CD4-positive, alpha-beta T cell (primary cell): ENCODE data around the gene CHCHD1. TPM values are rescaled to one million over a fixed set of nuclear protein-coding genes. Genes with fewer than 3 reads are reported as not detected.

ENCODE experiments used
- ATAC-seq: fragments of 200-7000 bp; cut with Tn5 transposase; one replicate; pipeline ENCODE4 v1.10.0; 2022; ENCODE audit warnings: mild to moderate bottlenecking; ENCODE audit not compliant: poor library complexity
- CTCF ChIA-PET: fragments of 350-600 bp; sonication (Branson Sonifier 250); formaldehyde crosslinking; loops from one replicate; lab custom pipeline; 2021; ENCODE audit warnings: antibody characterized with exemption, inconsistent platforms; lab: Charles Lee
- POLR2A ChIA-PET: fragments of 350-600 bp; sonication (Branson Sonifier 250); formaldehyde crosslinking; loops from one replicate; lab custom pipeline; 2021; ENCODE audit warnings: antibody characterized with exemption, inconsistent platforms; lab: Charles Lee
- DNase-seq, 14 experiments: peaks; one replicate each; pipeline ENCODE4 v3.0.0-alpha.2; 2013 to 2020; ENCODE audit warnings: mixed read lengths in 2 of 14
- H3K27ac ChIP-seq, 2 donors: one replicate each; pipeline versions ENCODE4 v1.5.1 to v1.7.0; 2013; ENCODE audit warnings: low read length in 2 of 2, low read depth in 1 of 2, mild to moderate bottlenecking in 1 of 2
- H3K27me3 ChIP-seq, 2 experiments: 1 replicate in 1 of 2; 2 replicates in 1 of 2; pipeline versions ENCODE4 v1.6.1 to v1.7.0; 2013; ENCODE audit warnings: low read length in 2 of 2, control low read depth in 1 of 2, mild to moderate bottlenecking in 1 of 2, moderate library complexity in 1 of 2; ENCODE audit not compliant: insufficient read depth in 2 of 2, control insufficient read depth in 1 of 2
- H3K36me3 ChIP-seq: one replicate; pipeline ENCODE4 v1.6.1; 2013; ENCODE audit warnings: low read length, control low read depth; ENCODE audit not compliant: insufficient read depth
- H3K4me1 ChIP-seq: one replicate; pipeline ENCODE4 v1.6.1; 2013; ENCODE audit warnings: low read length, control low read depth; ENCODE audit not compliant: insufficient read depth
- H3K4me3 ChIP-seq: one replicate; pipeline ENCODE4 v1.5.1; 2013; ENCODE audit warnings: mild to moderate bottlenecking, low read length, moderate library complexity
- H3K9me3 ChIP-seq, 2 experiments: 1 replicate in 1 of 2; 2 replicates in 1 of 2; pipeline versions ENCODE4 v1.6.1 to v1.7.0; 2013; ENCODE audit warnings: low read length in 2 of 2, mild to moderate bottlenecking in 2 of 2, control low read depth in 1 of 2, moderate library complexity in 1 of 2; ENCODE audit not compliant: control insufficient read depth in 1 of 2, insufficient read depth in 1 of 2
- H3K27ac Mint-ChIP-seq: one replicate; pipeline ENCODE4 v1.8.0; 2020; ENCODE audit warnings: mixed read lengths
- H3K27me3 Mint-ChIP-seq: one replicate; pipeline ENCODE4 v1.8.0; 2021; ENCODE audit warnings: mixed read lengths
- H3K36me3 Mint-ChIP-seq: one replicate; pipeline ENCODE4 v1.8.0; 2021; ENCODE audit warnings: low read depth, mixed read lengths
- H3K4me1 Mint-ChIP-seq: one replicate; pipeline ENCODE4 v1.8.0; 2021; ENCODE audit warnings: low read depth, mixed read lengths
- H3K4me3 Mint-ChIP-seq: one replicate; pipeline ENCODE4 v1.8.0; 2020; ENCODE audit warnings: mild to moderate bottlenecking, mixed read lengths
- H3K9me3 Mint-ChIP-seq: one replicate; pipeline ENCODE4 v1.8.0; 2020; ENCODE audit warnings: mixed read lengths
- intact Hi-C, 2 experiments: fragments of 100-400 bp; cut with DNase I in 1 of 2; cut with micrococcal nuclease in 1 of 2; formaldehyde crosslinking; loops; one replicate each; pipeline versions ENCODE4 v1.15.1 to v1.9.0; 2023 to 2025; cut with DNase I, micrococcal nuclease
- total RNA-seq, 174 experiments: library from RNA in 2 of 174; stranded (reverse) in 2 of 174; gene quantifications; one replicate each; pipeline ENCODE4 v1.2.3 and lab custom pipeline; 2021 to 2026
- TF ChIP-seq, protein P1 (sequence below): fragments of 200-600 bp; IDR thresholded peaks from one replicate; pipeline ENCODE4 v1.8.0; 2022; ENCODE audit warnings: antibody characterized with exemption, mild to moderate bottlenecking

CHCHD1 gene
- total RNA-seq, 2 experiments from 2014 or later = 6.3 to 6.8 TPM

DNA sequence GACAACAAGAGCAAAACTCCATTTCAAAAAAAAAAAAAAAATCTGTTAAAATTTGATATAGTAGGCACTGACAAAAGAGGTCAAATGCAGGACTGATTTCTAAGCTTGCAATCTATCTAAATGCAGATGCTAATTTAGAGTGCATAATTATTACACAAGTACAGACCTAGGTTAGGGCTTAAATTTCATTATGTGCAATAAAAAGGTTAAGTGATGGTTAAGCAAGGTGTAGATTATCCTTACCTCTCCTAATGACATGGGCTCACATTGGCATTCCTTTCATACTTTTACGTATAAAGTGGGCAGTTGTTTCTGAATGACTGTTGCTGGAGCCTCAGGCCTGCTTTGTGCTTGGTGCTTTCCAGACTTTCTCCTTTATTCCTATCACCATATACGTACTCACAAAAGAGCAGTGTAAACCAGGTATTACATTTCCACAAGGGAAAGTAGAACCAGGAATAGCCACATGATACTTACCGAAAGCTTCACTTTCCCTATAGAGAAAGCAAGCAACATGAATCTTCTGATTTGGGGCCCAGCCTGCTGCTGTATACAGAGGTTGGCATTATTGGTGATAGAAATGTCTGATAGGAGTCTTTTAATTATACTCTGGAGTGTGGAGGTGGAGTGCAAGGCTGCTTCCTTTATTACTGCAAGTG is 2.2 kb upstream of the CHCHD1 start:
- Histone ChIP-seq H3K36me3 (peaks cover 48% of the 10 kb centered on the region), H3K4me1 (peaks cover 33% of the 10 kb centered on the region), H3K27ac (no peak overlapping the region), H3K27me3 (no peaks in the 10 kb centered on the region), H3K9me3 (no peaks in the 10 kb centered on the region), H3K4me3 (no peak overlapping the region)
- POLR2A ChIA-PET = interaction anchor here (1.9 to 10.2 kb wide), 3 partner anchors 9 to 49 kb away, joined by 6 to 244 read pairs (median 6); a partner anchor contains a TSS
- no peaks in the 10 kb centered on the region for H3K9me3 Mint-ChIP-seq
- DNase-seq = no peak
- peak overlapping the region; percentile 68 for H3K4me3 Mint-ChIP-seq
- peak overlapping the region; percentile 94 for H3K27ac Mint-ChIP-seq
- no peak for ATAC-seq
- intact Hi-C loops = loop anchor here in 1 of 2 experiments (5.0 to 10.0 kb wide), 4 partner anchors 285 to 1562 kb away; partner anchors contain the start of genes ADK, ANAPC16, AP3M1 and ASCC1
- peaks cover 61% of the 10 kb centered on the region for H3K4me1 Mint-ChIP-seq
- TF ChIP-seq, protein P1, sequence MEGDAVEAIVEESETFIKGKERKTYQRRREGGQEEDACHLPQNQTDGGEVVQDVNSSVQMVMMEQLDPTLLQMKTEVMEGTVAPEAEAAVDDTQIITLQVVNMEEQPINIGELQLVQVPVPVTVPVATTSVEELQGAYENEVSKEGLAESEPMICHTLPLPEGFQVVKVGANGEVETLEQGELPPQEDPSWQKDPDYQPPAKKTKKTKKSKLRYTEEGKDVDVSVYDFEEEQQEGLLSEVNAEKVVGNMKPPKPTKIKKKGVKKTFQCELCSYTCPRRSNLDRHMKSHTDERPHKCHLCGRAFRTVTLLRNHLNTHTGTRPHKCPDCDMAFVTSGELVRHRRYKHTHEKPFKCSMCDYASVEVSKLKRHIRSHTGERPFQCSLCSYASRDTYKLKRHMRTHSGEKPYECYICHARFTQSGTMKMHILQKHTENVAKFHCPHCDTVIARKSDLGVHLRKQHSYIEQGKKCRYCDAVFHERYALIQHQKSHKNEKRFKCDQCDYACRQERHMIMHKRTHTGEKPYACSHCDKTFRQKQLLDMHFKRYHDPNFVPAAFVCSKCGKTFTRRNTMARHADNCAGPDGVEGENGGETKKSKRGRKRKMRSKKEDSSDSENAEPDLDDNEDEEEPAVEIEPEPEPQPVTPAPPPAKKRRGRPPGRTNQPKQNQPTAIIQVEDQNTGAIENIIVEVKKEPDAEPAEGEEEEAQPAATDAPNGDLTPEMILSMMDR = no peak
- no peaks in the 10 kb centered on the region for H3K27me3 Mint-ChIP-seq
- peaks cover 41% of the 10 kb centered on the region for H3K36me3 Mint-ChIP-seq
- CTCF ChIA-PET = interaction anchor here (2.5 kb wide), 1 partner anchor 11 kb away, joined by 11 read pairs; no protein-coding TSS in a partner anchor

- no peaks in the 10 kb centered on the region for H3K9me3 Mint-ChIP-seq
These were observed 1.5 kb upstream of the CHCHD1 start for GRCh38 chr10:73780301-73780700.

GRCh38 chr10:73780966-73781365 is 882 bp upstream of the CHCHD1 start:
- Mint-ChIP-seq H3K27me3 (no peaks in the 10 kb centered on the region), H3K4me1 (peaks cover 59% of the 10 kb centered on the region), H3K9me3 (no peaks in the 10 kb centered on the region), H3K4me3 (peak overlapping the region; percentile 100), H3K36me3 (peaks cover 37% of the 10 kb centered on the region), H3K27ac (peak overlapping the region; percentile 94)
- H3K4me3 ChIP-seq = peak overlapping the region; percentile 88
- TF ChIP-seq, protein P1 = no peak
- H3K4me1 ChIP-seq = peaks cover 29% of the 10 kb centered on the region
- POLR2A ChIA-PET = interaction anchor here (1.0 to 10.2 kb wide), 7 partner anchors 11 to 369 kb away, joined by 3 to 244 read pairs (median 6); partner anchors contain the start of genes AP3M1, CAMK2G and NDST2
- CTCF ChIA-PET = interaction anchor here (0.5 to 1.7 kb wide), 4 partner anchors 8 to 137 kb away, joined by 3 to 10 read pairs (median 6); a partner anchor contains a TSS
- ATAC-seq (no peak), DNase-seq (no peak)
- no peaks in the 10 kb centered on the region for H3K27me3 ChIP-seq
- peak overlapping the region in 1 of 2 donors; percentile 82 for H3K27ac ChIP-seq
- no peaks in the 10 kb centered on the region for H3K9me3 ChIP-seq
- peaks cover 36% of the 10 kb centered on the region for H3K36me3 ChIP-seq
- intact Hi-C loops = loop anchor here in 1 of 2 experiments (5.0 to 10.0 kb wide), 3 partner anchors 286 to 1564 kb away; partner anchors contain the start of genes ADK, ANAPC16, AP3M1 and ASCC1

More at GRCh38 chr10:73780301-73780700, 1.5 kb upstream of the CHCHD1 start:
- no peak for ATAC-seq
- Histone ChIP-seq H3K27me3 (no peaks in the 10 kb centered on the region), H3K4me3 (no peak overlapping the region), H3K9me3 (no peaks in the 10 kb centered on the region), H3K27ac (no peak overlapping the region), H3K36me3 (peaks cover 42% of the 10 kb centered on the region), H3K4me1 (peaks cover 29% of the 10 kb centered on the region)
- CTCF ChIA-PET = no interaction called here
- Mint-ChIP-seq H3K36me3 (peaks cover 39% of the 10 kb centered on the region), H3K27ac (peak overlapping the region; percentile 94), H3K4me3 (peak overlapping the region; percentile 100), H3K27me3 (no peaks in the 10 kb centered on the region), H3K4me1 (peaks cover 61% of the 10 kb centered on the region)
- no peak for DNase-seq
- TF ChIP-seq, protein P1 = no peak
- intact Hi-C loops = loop anchor here in 1 of 2 experiments (5.0 to 10.0 kb wide), 3 partner anchors 286 to 1563 kb away; partner anchors contain the start of genes ADK, ANAPC16, AP3M1 and ASCC1
- POLR2A ChIA-PET = interaction anchor here (1.9 to 10.2 kb wide), 3 partner anchors 10 to 50 kb away, joined by 6 to 244 read pairs (median 6); a partner anchor contains a TSS
